SK-N-SH (cell line): ENCODE data around the gene CCDC14. TPM values are rescaled to one million over a fixed set of nuclear protein-coding genes. Genes with fewer than 3 reads are reported as not detected.
"Not testable (repeated sequence)": the region's sequence is repeated elsewhere in the genome, so short reads cannot be mapped to it uniquely, and the experiment has no call there.

Experiments
- CTCF ChIA-PET: fragments of 300-600, 350-600 bp; formaldehyde crosslinking; extraction: SDS; loops from one replicate; lab custom pipeline; 2021; lab: Yijun Ruan, JAX
- POLR2A ChIA-PET: fragments of 350-600 bp; sonication (Branson Sonifier 250); formaldehyde crosslinking; extraction: SDS; loops from one replicate; lab custom pipeline; 2020; ENCODE audit warnings: antibody characterized with exemption, inconsistent platforms; lab: Yijun Ruan, JAX
- DNase-seq: peaks from one replicate; pipeline ENCODE4 v3.0.0; 2012
- H2AFZ ChIP-seq: fragments of 200-600 bp; sonication (generic); 2 replicates; pipeline ENCODE4 v1.8.1; 2016; ENCODE audit warnings: antibody characterized with exemption, mild to moderate bottlenecking, low read depth
- H3F3A ChIP-seq: fragments of 200-600 bp; sonication (generic); replicated peaks from 2 replicates; pipeline ENCODE3; 2016; ENCODE audit warnings: antibody characterized with exemption, mild to moderate bottlenecking; ENCODE audit not compliant: insufficient read depth
- H3K27ac ChIP-seq, 2 experiments: fragments of 200-500 bp in 1 of 2; fragments of 200-600 bp in 1 of 2; sonication (Bioruptor generic) in 1 of 2; sonication (generic), shearing (Covaris generic) in 1 of 2; 2 replicates each; pipeline versions ENCODE4 v1.5.1 to v1.6.1; 2014 to 2016; ENCODE audit warnings: low read depth in 2 of 2, inconsistent platforms in 1 of 2, low read length in 1 of 2, mild to moderate bottlenecking in 1 of 2, mixed read lengths in 1 of 2
- H3K27me3 ChIP-seq: fragments of 200-600 bp; sonication (generic), shearing (Covaris generic); 2 replicates; pipeline ENCODE4 v1.6.1; 2016; ENCODE audit warnings: mixed run types; ENCODE audit not compliant: insufficient read depth
- H3K36me3 ChIP-seq, 2 experiments: fragments of 200-500 bp in 1 of 2; fragments of 200-600 bp in 1 of 2; sonication (Bioruptor generic) in 1 of 2; sonication (generic) in 1 of 2; replicated peaks in 1 of 2; 2 replicates each; pipeline versions ENCODE3 to v1.5.1; 2014 to 2016; ENCODE audit warnings: low read length in 1 of 2, mild to moderate bottlenecking in 1 of 2; ENCODE audit not compliant: insufficient read depth in 2 of 2, control insufficient read depth in 1 of 2
- H3K4me1 ChIP-seq, 2 experiments: fragments of 200-500 bp in 1 of 2; fragments of 200-600 bp in 1 of 2; sonication (Bioruptor generic) in 1 of 2; sonication (generic), shearing (Covaris generic) in 1 of 2; 2 replicates each; pipeline versions ENCODE4 v1.5.1 to v1.6.1; 2014 to 2016; ENCODE audit warnings: low read depth in 1 of 2, low read length in 1 of 2, mixed run types in 1 of 2; ENCODE audit not compliant: insufficient read depth in 2 of 2, control insufficient read depth in 1 of 2
- H3K4me2 ChIP-seq: fragments of 200-600 bp; sonication (generic), shearing (Covaris generic); 2 replicates; pipeline ENCODE4 v1.6.1; 2017; ENCODE audit warnings: mixed run types
- H3K4me3 ChIP-seq, 2 experiments: fragments of 200-500 bp in 1 of 2; fragments of 200-600 bp in 1 of 2; sonication (Bioruptor generic) in 1 of 2; sonication (generic), shearing (Covaris generic) in 1 of 2; 2 replicates each; pipeline versions ENCODE4 v1.5.1 to v1.8.1; 2014 to 2016; ENCODE audit warnings: low read depth in 2 of 2, inconsistent platforms in 1 of 2, low read length in 1 of 2, mild to moderate bottlenecking in 1 of 2, mixed read lengths in 1 of 2, moderate library complexity in 1 of 2
- H3K79me2 ChIP-seq: fragments of 200-600 bp; sonication (generic); 2 replicates; pipeline ENCODE4 v1.8.1; 2017; ENCODE audit warnings: mild to moderate bottlenecking; ENCODE audit not compliant: insufficient read depth
- H3K9ac ChIP-seq: fragments of 200-600 bp; sonication (generic); 2 replicates; pipeline ENCODE4 v1.6.1; 2017; ENCODE audit warnings: mixed run types
- H3K9me2 ChIP-seq: fragments of 200-600 bp; sonication (generic); 2 replicates; pipeline ENCODE4 v1.6.1; 2017; ENCODE audit warnings: mixed run types
- H3K9me3 ChIP-seq: fragments of 200-600 bp; sonication (generic); 2 replicates; pipeline ENCODE4 v1.6.1; 2017; ENCODE audit warnings: mixed run types, mild to moderate bottlenecking, moderate library complexity
- H4K20me1 ChIP-seq: fragments of 200-600 bp; sonication (generic); 2 replicates; pipeline ENCODE4 v1.6.1; 2017; ENCODE audit warnings: mild to moderate bottlenecking, mixed run types; ENCODE audit not compliant: insufficient read depth
- CTCF ChIP-seq: fragments of 200-600 bp; sonication (generic); IDR thresholded peaks from 2 replicates; pipeline ENCODE4 v1.6.1; 2017; ENCODE audit warnings: antibody characterized with exemption, mild to moderate bottlenecking, moderate library complexity
- ELF1 ChIP-seq: IDR thresholded peaks from 2 replicates; pipeline ENCODE4 v1.4.0; 2012
- FOSL2 ChIP-seq: IDR thresholded peaks from 2 replicates; pipeline ENCODE4 v1.4.0; 2012; ENCODE audit warnings: low read depth, mild to moderate bottlenecking, moderate library complexity, borderline replicate concordance
- FOXJ3 ChIP-seq: sonication (generic); formaldehyde crosslinking; IDR thresholded peaks from 2 replicates; pipeline ENCODE4 v1.5.1; 2020; ENCODE audit warnings: mild to moderate bottlenecking, missing genetic modification reagents
- GABPA ChIP-seq: IDR thresholded peaks from 2 replicates; pipeline ENCODE4 v1.4.0; 2012; ENCODE audit warnings: low read depth, mild to moderate bottlenecking
- IRF3 ChIP-seq: fragments of 150-350 bp; IDR thresholded peaks from 2 replicates; pipeline ENCODE4 v1.6.1; 2016; ENCODE audit warnings: mild to moderate bottlenecking, low read depth, low read length
- JUND ChIP-seq: IDR thresholded peaks from 2 replicates; pipeline ENCODE4 v1.4.0; 2012
- MEF2A ChIP-seq: IDR thresholded peaks from 2 replicates; pipeline ENCODE4 v1.4.0; 2012; ENCODE audit warnings: low read depth, borderline replicate concordance
- NFIC ChIP-seq: IDR thresholded peaks from 2 replicates; pipeline ENCODE4 v1.4.0; 2012; ENCODE audit warnings: borderline replicate concordance
- NRF1 ChIP-seq: IDR thresholded peaks from 2 replicates; pipeline ENCODE4 v1.6.1; 2012; ENCODE audit warnings: low read depth, mild to moderate bottlenecking, low read length
- POLR2AphosphoS5 ChIP-seq: IDR thresholded peaks from 2 replicates; pipeline ENCODE4 v1.6.1; 2012; ENCODE audit warnings: low read depth, low read length
- RAD21 ChIP-seq: IDR thresholded peaks from 2 replicates; pipeline ENCODE4 v1.6.1; 2012; ENCODE audit warnings: mild to moderate bottlenecking, low read length
- RXRA ChIP-seq: IDR thresholded peaks from 2 replicates; pipeline ENCODE4 v1.4.0; 2012; ENCODE audit warnings: low read depth, mild to moderate bottlenecking, borderline replicate concordance
- SIN3A ChIP-seq: IDR thresholded peaks from 2 replicates; pipeline ENCODE4 v1.6.1; 2012; ENCODE audit warnings: low read depth, mild to moderate bottlenecking, low read length, moderate library complexity, borderline replicate concordance
- SMC3 ChIP-seq: IDR thresholded peaks from 2 replicates; pipeline ENCODE4 v1.6.1; 2012; ENCODE audit warnings: low read depth, low read length, improper control_type of control experiment
- TCF12 ChIP-seq: IDR thresholded peaks from 2 replicates; pipeline ENCODE4 v1.4.0; 2012
- TEAD4 ChIP-seq: IDR thresholded peaks from 2 replicates; pipeline ENCODE4 v1.4.0; 2012; ENCODE audit warnings: mild to moderate bottlenecking, borderline replicate concordance; ENCODE audit not compliant: insufficient read depth
- USF1 ChIP-seq: IDR thresholded peaks from 2 replicates; pipeline ENCODE4 v1.4.0; 2012; ENCODE audit warnings: low read depth, borderline replicate concordance
- WGBS: methylation state at CpG from one replicate; pipeline ENCODE4 v1.1.6; 2017; ENCODE audit warnings: low lambda C conversion rate; 5-methylcytosine and 5-hydroxymethylcytosine counted together
- polyA plus RNA-seq, 3 experiments: library from polyadenylated mRNA; depleted of rRNA; stranded (reverse); fragments of >200 nt; gene quantifications; 2 replicates each; pipeline ENCODE4 v1.2.3, GENCODE V29; 2012

Gene CCDC14
- polyA plus RNA-seq, 1 of the 3 experiments (the other 2 are of a cell fraction), result 147 TPM

GRCh38 chr3:124007186-124007585, 46.2 kb upstream of the CCDC14 start (continued):
- TF ChIP-seq USF1, result peak; percentile 57; the same call in 1 of the 2 replicates
- TF ChIP-seq NFIC, result no peak
- no peak for TF ChIP-seq RAD21
- no peak for TF ChIP-seq IRF3
- no peak for TF ChIP-seq POLR2AphosphoS5
- no peak for TF ChIP-seq TEAD4
- TF ChIP-seq SIN3A, result no peak
- TF ChIP-seq RXRA, result no peak
- TF ChIP-seq MEF2A, result peak; percentile 41; the same call in 1 of the 2 replicates
- 0 out of 2 replicates have a peak, but pooled peaks have one; percentile 8 for TF ChIP-seq FOSL2
- TF ChIP-seq NRF1, result no peak
- no peak for TF ChIP-seq GABPA
- no peak for TF ChIP-seq CTCF
- TF ChIP-seq TCF12, result peak; percentile 35; the same call in 1 of the 2 replicates
- TF ChIP-seq JUND, result 0 out of 2 replicates have a peak, but pooled peaks have one; percentile 34
- no peak for TF ChIP-seq ELF1
- TF ChIP-seq FOXJ3, result no peak
- no peak for TF ChIP-seq SMC3

DNA sequence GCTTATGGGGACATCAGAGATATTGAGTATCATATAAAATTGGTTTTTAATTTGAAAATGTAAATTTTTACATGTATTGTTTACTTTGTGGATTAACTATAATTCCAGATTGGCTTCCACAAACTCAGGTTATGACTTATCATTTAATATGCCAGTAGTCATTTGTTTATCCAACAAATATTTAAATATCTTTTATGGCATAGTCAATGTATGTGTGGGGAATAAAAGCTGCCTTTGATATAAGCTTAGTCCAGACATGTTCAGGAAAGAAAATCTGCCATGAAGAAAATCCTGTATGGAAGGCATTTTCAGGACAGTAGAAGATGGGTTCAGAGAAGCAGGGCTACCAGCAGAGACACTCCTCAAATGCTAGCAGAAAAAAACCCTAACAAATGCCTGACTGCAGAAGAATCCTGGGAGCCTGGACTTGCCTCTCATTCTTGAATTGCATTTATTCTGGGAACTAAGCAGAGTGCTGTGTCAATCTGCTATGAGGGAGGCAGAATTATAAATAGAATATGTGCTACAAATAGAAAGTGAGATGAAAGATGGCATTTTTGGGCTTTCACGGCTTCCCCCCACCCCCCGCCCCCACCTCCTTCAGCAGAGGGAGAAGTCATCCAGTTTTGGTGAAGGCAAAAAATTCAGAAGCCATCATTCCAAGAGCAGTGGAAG, 41.5 kb upstream of the CCDC14 start:
- H3K9ac ChIP-seq, H4K20me1 ChIP-seq, H3F3A ChIP-seq, POLR2A ChIA-PET, H3K36me3 ChIP-seq, CTCF ChIA-PET, H3K4me3 ChIP-seq, H3K4me2 ChIP-seq, H3K27me3 ChIP-seq, H3K79me2 ChIP-seq, H3K27ac ChIP-seq, H2AFZ ChIP-seq, H3K9me3 ChIP-seq, DNase-seq, H3K4me1 ChIP-seq, H3K9me2 ChIP-seq: not testable (repeated sequence)
- 38% methylated on average over 2 of the region's 2 CpGs for WGBS

DNA sequence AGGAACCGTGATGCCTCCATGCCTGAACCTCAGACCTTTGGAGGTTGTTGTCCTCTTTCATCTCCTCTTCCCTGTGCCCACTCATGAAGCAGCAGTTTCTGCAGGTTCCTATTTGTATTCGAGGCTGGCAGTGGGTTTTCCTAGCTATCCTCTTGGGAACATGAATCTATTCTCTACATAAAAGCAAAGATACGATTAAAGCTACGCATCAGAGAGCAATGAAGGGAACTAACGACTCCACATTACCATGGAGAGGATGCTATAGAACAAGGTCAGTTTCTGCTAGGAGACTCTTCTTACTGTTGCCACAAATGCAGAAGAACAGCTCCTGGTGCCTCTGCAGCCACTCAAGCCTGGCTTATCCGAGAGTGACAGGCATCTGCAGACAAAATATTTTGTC, 40.3 kb upstream of the CCDC14 start:
- H3K36me3 ChIP-seq, H4K20me1 ChIP-seq, H3K27me3 ChIP-seq, H3F3A ChIP-seq, H3K4me3 ChIP-seq, POLR2A ChIA-PET, H3K9me2 ChIP-seq, H3K9ac ChIP-seq, H3K4me1 ChIP-seq, H3K79me2 ChIP-seq, DNase-seq, H3K4me2 ChIP-seq, H3K9me3 ChIP-seq, H2AFZ ChIP-seq, H3K27ac ChIP-seq: not testable (repeated sequence)
- 57% methylated on average over 6 of the region's 6 CpGs for WGBS
- CTCF ChIA-PET, result interaction anchor here (0.9 kb wide), 1 partner anchor 32 kb away, joined by 3 read pairs; the partner anchor contains the start of gene KALRN
